GM21367 (cell line): ENCODE data around the gene HECTD2.
"Not testable (repeated sequence)": the region's sequence is repeated elsewhere in the genome, so short reads cannot be mapped to it uniquely, and the experiment has no call there.

Experiments used
- ATAC-seq: cut with Tn5 transposase; IDR thresholded peaks from one replicate; pipeline ENCODE4 v1.9.1; 2021; ENCODE audit not compliant: unreplicated experiment

The HECTD2 gene

GRCh38 chr10:91412354-91413087, 2.4 kb downstream of the HECTD2 start:
- no peak for ATAC-seq

DNA sequence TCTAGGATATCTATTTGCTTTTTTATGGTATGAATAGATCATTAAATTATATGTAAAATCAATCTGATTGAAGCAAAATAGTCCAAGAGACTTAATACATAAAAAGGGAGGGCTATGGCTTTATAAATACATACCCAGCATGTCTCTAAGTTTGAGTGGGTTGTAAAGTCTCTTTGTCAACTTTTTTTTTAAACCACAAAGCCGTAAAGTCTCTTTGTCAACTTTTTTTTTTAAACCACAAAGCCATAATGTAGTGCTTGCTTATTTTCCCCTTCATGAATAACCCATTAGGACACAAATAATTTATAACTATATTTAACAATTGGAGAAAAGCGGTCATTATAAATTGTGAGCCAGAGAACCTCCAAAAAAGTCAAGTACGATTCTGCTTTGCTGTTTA, 5.7 kb downstream of the HECTD2 start:
- no peak for ATAC-seq

- no peak for ATAC-seq
Observed at GRCh38 chr10:91416339-91416855, 6.3 kb downstream of the HECTD2 start.

DNA sequence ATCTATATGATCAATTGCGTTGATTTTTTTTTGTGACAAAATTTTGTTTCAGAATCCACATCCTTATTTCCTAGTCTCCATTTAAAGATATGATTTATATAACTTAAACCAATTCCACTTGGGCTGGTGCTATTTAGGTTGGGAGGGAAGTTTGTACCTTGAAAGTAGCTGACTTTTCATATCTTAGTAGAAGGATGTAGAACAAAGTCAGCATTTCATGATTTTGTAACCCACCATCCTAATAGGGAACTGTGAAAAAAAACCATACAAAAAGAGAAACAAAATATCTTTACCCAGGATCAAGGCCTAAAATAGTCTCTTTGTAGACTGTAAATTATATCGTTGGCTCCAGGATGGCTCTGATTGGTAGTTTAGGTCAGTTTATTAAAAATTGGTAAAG, 8.3 kb downstream of the HECTD2 start:
- no peak for ATAC-seq

- ATAC-seq = no peak
Observed at GRCh38 chr10:91420868-91421267, 10.7 kb downstream of the HECTD2 start.

GRCh38 chr10:91422915-91423314, 12.8 kb downstream of the HECTD2 start:
- ATAC-seq = no peak

DNA sequence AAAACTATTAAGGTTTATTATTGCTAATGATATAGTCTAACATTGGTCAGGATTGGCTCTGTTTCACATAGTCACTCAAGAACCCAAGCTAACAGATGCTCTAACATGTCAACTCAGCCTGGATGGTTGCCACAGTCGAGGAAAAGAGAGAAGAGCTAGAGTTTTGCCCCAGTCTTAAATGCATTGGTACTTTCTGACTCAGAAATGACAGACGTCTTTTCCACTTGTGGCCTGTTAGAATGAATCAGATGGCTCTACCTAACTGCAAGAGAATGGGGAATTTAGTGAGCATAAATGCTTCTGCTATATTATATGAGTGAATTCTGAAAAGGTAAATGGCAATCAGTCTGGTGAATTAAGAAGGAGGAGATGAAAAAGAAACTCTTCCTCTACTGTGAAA, 13.9 kb downstream of the HECTD2 start:
- ATAC-seq = no peak

- no peak for ATAC-seq
Observed at GRCh38 chr10:91432175-91432574, 22.0 kb downstream of the HECTD2 start.

DNA sequence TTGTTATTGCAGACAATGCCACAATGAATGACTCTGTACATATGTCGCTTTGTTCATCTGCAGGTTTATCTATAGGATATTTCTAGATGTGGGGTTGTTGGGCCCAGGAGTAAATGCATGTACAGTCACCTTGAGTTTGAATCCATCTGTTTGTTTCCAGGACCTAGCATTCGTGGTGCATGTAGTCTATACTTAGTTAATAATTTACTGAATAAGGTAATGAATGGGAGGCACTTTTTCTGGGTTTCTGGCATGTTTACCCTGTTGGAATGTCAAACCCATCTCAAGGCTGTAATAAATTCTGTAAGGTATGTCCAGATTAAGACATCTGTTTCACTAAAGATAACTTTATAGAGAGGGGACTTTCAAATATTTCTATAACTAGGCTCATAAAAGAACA, 23.5 kb downstream of the HECTD2 start:
- ATAC-seq = no peak

DNA sequence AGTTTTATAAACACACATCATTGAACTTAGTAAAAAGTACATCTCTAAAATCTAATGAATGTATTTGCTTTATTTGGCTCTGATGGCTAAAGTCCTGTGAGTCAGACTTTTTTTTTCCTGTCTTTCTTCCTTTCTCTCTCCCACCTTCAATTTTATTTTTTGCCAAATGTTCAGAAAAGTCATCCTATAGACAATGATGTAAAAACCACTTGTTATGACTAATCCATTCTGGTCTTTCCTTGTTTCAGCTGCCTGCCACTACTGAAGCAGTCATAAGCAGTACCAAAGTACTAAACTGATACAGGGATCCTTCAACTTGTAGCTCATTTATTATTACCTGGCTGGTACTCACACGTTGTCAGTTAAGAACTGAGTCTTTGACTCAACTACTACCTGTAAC, 23.9 kb downstream of the HECTD2 start:
- ATAC-seq = no peak

- no peak for ATAC-seq
Observed at GRCh38 chr10:91435241-91435640, 25.1 kb downstream of the HECTD2 start.

DNA sequence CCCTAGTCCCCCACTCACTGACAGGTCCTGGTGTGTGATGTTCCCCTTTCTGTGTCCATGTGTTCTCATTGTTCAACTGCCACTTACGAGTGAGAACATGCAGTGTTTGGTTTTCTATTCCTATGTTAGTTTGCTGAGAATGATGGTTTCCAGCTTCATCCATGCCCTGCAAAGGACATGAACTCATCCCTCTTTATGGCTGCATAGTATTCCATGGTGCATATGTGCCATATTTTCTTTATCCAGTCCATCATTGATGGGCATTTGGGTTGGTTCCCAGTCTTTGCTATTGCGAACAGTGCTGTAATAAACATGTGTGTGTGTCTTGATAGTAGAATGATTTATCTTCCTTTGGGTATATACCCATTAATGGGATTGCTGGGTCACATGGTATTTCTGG, 28.1 kb downstream of the HECTD2 start:
- ATAC-seq = not testable (repeated sequence)

DNA sequence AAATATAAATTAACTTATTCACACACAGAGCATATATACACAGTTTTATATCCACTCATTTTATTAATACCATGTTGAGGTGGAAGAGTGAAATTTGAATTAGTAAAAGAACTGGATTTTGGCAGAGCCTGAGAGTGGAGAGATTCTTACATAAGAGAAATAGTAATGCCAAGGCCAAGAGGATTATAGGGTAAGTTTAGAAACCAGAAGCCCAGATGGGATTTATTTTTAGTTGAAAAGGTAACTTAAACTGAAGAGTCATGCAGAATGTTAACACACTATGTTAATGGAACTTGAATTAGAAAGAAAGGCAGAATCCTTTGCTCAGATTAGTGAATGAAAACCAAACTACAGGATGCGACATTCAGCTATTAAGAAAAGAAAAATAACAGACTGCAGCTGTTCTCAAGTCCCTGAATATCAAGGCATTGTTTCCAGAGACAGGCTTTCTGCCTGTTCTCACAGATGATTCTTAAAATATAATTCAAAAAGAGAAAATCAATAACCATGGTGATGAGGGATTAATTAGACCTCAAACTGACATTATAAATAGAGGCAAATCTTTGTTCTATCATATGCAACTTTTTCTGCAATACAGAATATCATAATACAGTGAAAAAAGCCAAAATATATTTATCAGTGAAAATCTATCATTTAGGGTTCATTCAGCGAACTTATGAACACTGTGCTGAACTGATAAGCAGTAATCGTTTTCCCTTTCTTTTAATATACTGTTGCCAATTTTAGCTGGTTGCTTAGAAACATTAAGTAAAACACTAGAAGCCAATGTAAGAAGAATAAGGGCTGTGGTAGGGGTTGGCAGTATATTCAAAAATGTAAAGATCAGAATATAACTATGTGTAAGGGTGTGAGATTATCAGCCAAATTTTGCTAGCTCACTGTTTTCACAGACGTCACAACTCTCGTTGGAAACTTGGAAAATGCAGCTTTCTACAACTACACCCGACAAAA, 34.4 kb downstream of the HECTD2 start:
- ATAC-seq = no peak

GRCh38 chr10:91452063-91452462, 41.9 kb downstream of the HECTD2 start:
- ATAC-seq = no peak

DNA sequence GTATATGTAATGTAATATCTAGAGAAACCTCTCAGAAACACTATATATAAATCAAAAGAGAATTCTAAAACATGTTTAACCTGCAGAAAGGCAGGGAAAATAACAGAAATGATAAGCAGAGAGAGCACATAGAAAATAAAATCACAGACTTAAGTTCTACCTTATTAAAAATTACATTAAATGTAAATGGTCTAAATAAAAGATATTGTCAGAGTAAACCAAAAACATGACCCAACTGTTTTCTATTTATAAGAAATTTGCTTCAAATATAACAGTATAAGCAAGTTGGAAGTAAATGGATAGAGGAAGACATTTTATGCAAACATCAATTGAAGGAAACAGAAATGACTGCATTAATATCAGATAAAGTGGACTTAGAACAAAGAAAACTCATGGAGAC, 43.4 kb downstream of the HECTD2 start:
- no peak for ATAC-seq

DNA sequence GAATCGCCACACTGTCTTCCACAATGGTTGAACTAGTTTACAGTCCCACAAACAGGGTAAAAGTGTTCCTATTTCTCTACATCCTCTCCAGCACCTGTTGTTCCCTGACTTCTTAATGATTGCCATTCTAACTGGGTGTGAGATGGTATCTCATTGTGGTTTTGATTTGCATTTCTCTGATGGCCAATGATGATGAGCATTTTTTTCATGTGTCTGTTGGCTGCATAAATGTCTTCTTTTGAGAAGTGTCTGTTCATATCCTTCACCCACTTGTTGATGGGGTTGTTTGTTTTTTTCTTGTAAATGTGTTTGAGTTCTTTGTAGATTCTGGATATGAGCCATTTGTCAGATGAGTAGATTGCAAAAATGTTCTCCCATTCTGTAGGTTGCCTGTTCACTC, 45.0 kb downstream of the HECTD2 start:
- not testable (repeated sequence) for ATAC-seq

- ATAC-seq = no peak
Observed at GRCh38 chr10:91460681-91461080, 50.5 kb downstream of the HECTD2 start.

DNA sequence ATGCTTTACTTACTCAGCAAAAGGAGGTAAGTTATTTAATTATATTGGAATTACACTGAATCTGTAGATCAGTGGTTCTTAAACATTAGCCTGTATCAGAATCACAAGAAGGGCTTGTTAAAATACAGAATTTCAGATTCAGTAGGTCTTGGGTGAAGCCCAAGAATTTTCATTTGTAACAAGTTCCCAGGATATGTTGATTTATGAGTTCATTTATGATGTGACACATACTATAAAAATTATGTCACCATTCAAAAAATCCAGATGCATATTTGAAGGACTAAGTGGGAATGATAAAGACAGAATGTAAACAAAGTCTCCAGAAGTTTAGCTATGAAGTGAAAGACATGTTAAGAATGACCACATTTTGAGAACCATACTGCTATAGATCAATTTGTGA, 52.3 kb downstream of the HECTD2 start:
- ATAC-seq = no peak

DNA sequence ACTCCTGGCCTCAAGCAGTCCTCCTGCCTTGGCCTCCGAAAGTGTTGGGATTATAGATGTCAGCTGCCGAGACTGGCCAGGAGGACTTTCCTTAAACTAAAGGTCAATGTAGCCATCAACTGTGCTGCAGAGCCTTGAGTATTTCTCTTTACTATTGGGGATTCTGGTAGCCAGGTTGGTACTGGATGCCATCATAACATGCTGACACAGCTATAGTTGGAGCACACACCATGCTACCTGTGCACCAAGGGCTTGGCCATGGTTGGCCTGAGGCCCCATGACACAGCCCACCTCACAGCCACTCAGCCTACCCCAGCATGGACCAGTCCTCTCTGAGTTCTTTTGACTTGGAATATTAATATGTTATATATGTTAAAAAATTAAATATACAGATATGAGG, 54.4 kb downstream of the HECTD2 start:
- ATAC-seq = no peak

- ATAC-seq = no peak
Observed at GRCh38 chr10:91465261-91465660, 55.1 kb downstream of the HECTD2 start.

DNA sequence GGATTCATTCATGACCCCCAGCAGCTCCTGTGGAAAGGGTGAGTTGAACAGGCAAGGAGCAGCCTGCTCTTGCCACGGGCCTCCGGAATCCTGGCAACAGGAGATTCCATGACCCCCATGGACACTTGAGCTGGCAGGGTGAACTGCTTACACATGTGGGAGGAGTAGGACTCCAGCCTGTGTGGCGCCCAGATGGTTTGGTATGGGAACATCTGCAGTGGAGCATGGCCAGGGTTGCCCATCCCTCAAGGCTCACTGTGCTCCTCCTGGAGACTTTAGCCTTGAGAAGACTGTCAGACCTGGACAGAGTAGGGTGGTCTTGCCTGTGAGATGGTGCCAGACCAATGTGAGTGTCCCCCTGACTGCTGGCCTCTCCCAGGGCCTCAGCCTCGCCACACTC, 57.0 kb downstream of the HECTD2 start:
- no peak for ATAC-seq

DNA sequence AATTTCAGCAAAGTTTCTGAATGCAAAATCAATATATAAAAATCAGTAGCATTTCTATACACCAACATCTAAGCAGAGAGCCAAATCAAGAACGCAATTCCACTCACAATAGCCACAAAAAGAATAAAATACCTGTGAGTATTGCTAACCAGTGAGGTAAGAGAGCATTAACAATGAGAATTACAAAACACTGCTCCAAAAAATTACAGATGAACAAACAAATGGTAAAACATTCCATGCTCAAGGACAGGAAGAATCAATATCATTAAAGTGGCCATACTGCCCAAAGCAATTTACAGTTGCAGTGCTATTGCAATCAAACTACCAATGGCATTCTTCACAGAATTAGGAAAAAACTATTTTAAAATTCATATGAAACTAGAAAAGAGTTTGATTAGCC, 61.5 kb downstream of the HECTD2 start:
- no peak for ATAC-seq
